GM23338 (cell line): ENCODE measurements around the gene PRMT9.

Experiments used
- CREB1 ChIP-seq: fragments of 250-450 bp; sonication (Bioruptor Pico); IDR thresholded peaks from 2 replicates; pipeline ENCODE4 v1.5.0; 2020; ENCODE audit warnings: low read depth, mild to moderate bottlenecking, moderate library complexity
- CTCF ChIP-seq, 2 experiments: fragments of 200-600 bp in 1 of 2; sonication (generic) in 1 of 2; conservative IDR thresholded peaks; 2 replicates each; pipeline versions ENCODE4 v1.5.1 to v1.6.1; 2016 to 2017; ENCODE audit warnings: antibody characterized with exemption in 2 of 2, low read depth in 2 of 2, mild to moderate bottlenecking in 2 of 2, moderate library complexity in 1 of 2
- ETS1 ChIP-seq: IDR thresholded peaks from 2 replicates; pipeline ENCODE4 v1.6.1; 2016; ENCODE audit warnings: antibody characterized with exemption
- EZH2 ChIP-seq: fragments of 200-600 bp; sonication (generic); IDR thresholded peaks from one replicate; pipeline ENCODE4 v1.8.0; 2017; ENCODE audit warnings: antibody characterized with exemption, mild to moderate bottlenecking, low read depth; ENCODE audit not compliant: unreplicated experiment
- EZH2phosphoT487 ChIP-seq: fragments of 200-600 bp; sonication (generic); IDR thresholded peaks from one replicate; pipeline ENCODE4 v1.8.1; 2018; ENCODE audit warnings: antibody characterized with exemption; ENCODE audit not compliant: unreplicated experiment
- JUNB ChIP-seq: IDR thresholded peaks from one replicate; pipeline ENCODE4 v1.6.1; 2016; ENCODE audit warnings: antibody characterized with exemption; ENCODE audit not compliant: unreplicated experiment
- POLR2AphosphoS5 ChIP-seq: IDR thresholded peaks from 2 replicates; pipeline ENCODE4 v1.6.1; 2016; ENCODE audit warnings: antibody characterized with exemption, low read depth
- REST ChIP-seq: IDR thresholded peaks from one replicate; pipeline ENCODE4 v1.6.1; 2018; ENCODE audit warnings: antibody characterized with exemption; ENCODE audit not compliant: unreplicated experiment
- STAT1 ChIP-seq: IDR thresholded peaks from one replicate; pipeline ENCODE4 v1.6.1; 2016; ENCODE audit warnings: antibody characterized with exemption; ENCODE audit not compliant: unreplicated experiment
- ZNF331 ChIP-seq: fragments of 250-450 bp; sonication (Bioruptor Pico); IDR thresholded peaks from 2 replicates; pipeline ENCODE4 v1.5.0; 2020; ENCODE audit warnings: low read depth, mild to moderate bottlenecking, moderate library complexity

- peak; percentile 29 to 49; a peak in 3 of 4 replicates for TF ChIP-seq CTCF (conservative IDR thresholded peaks at IDR 0.05; ENCODE audit: low read depth in 2 of 2)
- no peak for TF ChIP-seq POLR2AphosphoS5
- no peak for TF ChIP-seq CREB1 (CRISPR knock-in tag)
- no peak for TF ChIP-seq EZH2
- no peak for TF ChIP-seq REST
- no peak for TF ChIP-seq ETS1
- no peak for TF ChIP-seq STAT1
- no peak for TF ChIP-seq EZH2phosphoT487
- TF ChIP-seq ZNF331 = no peak
- no peak for TF ChIP-seq JUNB
Measured at GRCh38 chr4:147596377-147596776, 87.6 kb downstream of the PRMT9 start.
